Spleen (tissue), 11 donors: ENCODE measurements around the gene PIP5K1B. TPM values are rescaled to one million over a fixed set of nuclear protein-coding genes. Genes with fewer than 3 reads are reported as not detected.

Source experiments
- DNase-seq: peaks from one replicate; pipeline ENCODE4 v3.0.0-alpha.2; 2020
- H3K27ac ChIP-seq, 8 donors: fragments of 200-600 bp; sonication (generic) in 7 of 8; 1 replicate in 4 of 8; 2 replicates in 4 of 8; pipeline versions ENCODE4 v1.5.0 to v1.8.0; 2016 to 2021; ENCODE audit warnings: inconsistent platforms in 4 of 8, mild to moderate bottlenecking in 4 of 8, moderate library complexity in 1 of 8
- H3K27me3 ChIP-seq, 7 donors: fragments of 200-600 bp; sonication (generic) in 6 of 7; replicated peaks in 1 of 7; 1 replicate in 4 of 7; 2 replicates in 3 of 7; pipeline versions ENCODE4 v1.5.0 to v1.8.0; 2016 to 2021; ENCODE audit warnings: inconsistent platforms in 3 of 7, mild to moderate bottlenecking in 1 of 7
- H3K36me3 ChIP-seq, 6 donors: fragments of 200-600 bp; sonication (generic) in 5 of 6; 1 replicate in 4 of 6; 2 replicates in 2 of 6; pipeline versions ENCODE4 v1.5.0 to v1.8.0; 2016 to 2021; ENCODE audit warnings: inconsistent platforms in 2 of 6
- H3K4me1 ChIP-seq, 6 donors: fragments of 200-600 bp; sonication (generic) in 5 of 6; 1 replicate in 3 of 6; 2 replicates in 3 of 6; pipeline versions ENCODE4 v1.5.0 to v1.8.0; 2016 to 2021; ENCODE audit warnings: inconsistent platforms in 3 of 6
- H3K4me3 ChIP-seq, 8 donors: fragments of 200-600 bp; sonication (generic) in 7 of 8; 1 replicate in 4 of 8; 2 replicates in 4 of 8; pipeline versions ENCODE4 v1.5.0 to v1.8.0; 2016 to 2021; ENCODE audit warnings: inconsistent platforms in 4 of 8, mild to moderate bottlenecking in 4 of 8, moderate library complexity in 2 of 8
- H3K9me3 ChIP-seq, 8 donors: fragments of 200-600 bp; sonication (generic) in 7 of 8; 1 replicate in 4 of 8; 2 replicates in 4 of 8; pipeline versions ENCODE4 v1.5.0 to v1.8.0; 2016 to 2021; ENCODE audit warnings: inconsistent platforms in 4 of 8
- POLR2A ChIP-seq, 3 donors: fragments of 450-650 bp; IDR thresholded peaks; one replicate each; pipeline ENCODE4 v1.5.1; 2017; ENCODE audit warnings: antibody characterized with exemption in 3 of 3, mild to moderate bottlenecking in 1 of 3
- POLR2AphosphoS5 ChIP-seq, 3 donors: sonication (generic); formaldehyde crosslinking; IDR thresholded peaks; one replicate each; pipeline ENCODE4 v1.5.1; 2017; ENCODE audit warnings: antibody characterized with exemption in 3 of 3
- WGBS, 5 donors: extraction: QIAGEN DNeasy Blood & Tissue Kit in 3 of 5; methylation state at CpG; one replicate each; pipeline versions ENCODE4 v1.1.5 to v1.1.7; 2013 to 2018; 5-methylcytosine and 5-hydroxymethylcytosine counted together
- intact Hi-C: fragments of 100-400 bp; cut with DNase I; formaldehyde crosslinking; loops from one replicate; pipeline ENCODE4 v1.15.0; 2023; ENCODE audit warnings: low total_unique reads
- polyA plus RNA-seq, 3 donors: library from polyadenylated mRNA; stranded (reverse); fragments of 200-250 nt; gene quantifications; one replicate each; pipeline ENCODE4 v1.2.1, GENCODE V29; 2013
- total RNA-seq, 7 donors: library from RNA; depleted of rRNA in 3 of 7; stranded (reverse); fragments of >200 nt in 3 of 7; fragmentation: NEBNext Ultra II Directional in 4 of 7; extraction: Animal tissue kit (Norgen Biotek cat#: 25700) in 4 of 7; gene quantifications; one replicate each; pipeline versions ENCODE4 v1.1.0 to v1.2.1, GENCODE V29; 2016 to 2021
- TF ChIP-seq, protein P1 (sequence below), 11 experiments: fragments of 200-600 bp in 7 of 11; fragments of 450-650 bp in 4 of 11; sonication (generic) in 4 of 11; IDR thresholded peaks in 8 of 11; conservative IDR thresholded peaks in 3 of 11; 1 replicate in 7 of 11; 2 replicates in 4 of 11; pipeline versions ENCODE4 v1.4.0 to v1.8.0; 2016 to 2021; ENCODE audit warnings: antibody characterized with exemption in 11 of 11, inconsistent platforms in 4 of 11, mild to moderate bottlenecking in 1 of 11
- donor health status: healthy with polysubstance abuse.
- donor health status: DM: no; HTN: no; CAD: no; lungs with moderate emphysema.
- donor health status: DM: no; HTN: no; CAD: no.
- donor health status: Bipolar disorder and iron deficiency.
- donor health status: healthy.
- donor health status: DM: no; HTN: no; CAD: no.
- donor health status: DM: yes; HTN: yes; CAD: no.

PIP5K1B gene
- total and polyA plus RNA-seq, 10 donors, result 1.5 to 10.3 (median 6.8) TPM

DNA sequence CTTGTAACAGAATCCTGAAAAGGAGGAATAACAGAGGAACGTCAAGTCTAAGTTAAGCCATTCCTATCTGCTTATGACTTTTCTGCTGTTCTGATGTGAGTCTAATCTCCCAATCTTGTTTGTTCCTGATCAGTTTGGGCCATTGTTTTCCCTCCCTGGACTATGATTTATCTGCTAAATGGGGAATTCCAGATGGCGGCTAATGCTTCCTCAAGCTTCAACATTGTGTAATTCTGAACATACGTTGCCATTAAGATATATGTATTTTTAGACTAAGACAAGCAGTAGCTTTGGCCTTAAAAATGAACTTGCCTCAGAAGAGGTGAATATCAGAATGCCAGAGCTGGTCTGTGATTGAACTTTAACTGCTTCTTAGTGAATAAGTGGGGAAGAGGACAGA is 166.2 kb downstream of the PIP5K1B start:
- Histone ChIP-seq H3K27ac (peak overlapping the region in 1 of 8 donors; percentile 57), H3K4me3 (no peak overlapping the region), H3K9me3 (no peaks in the 10 kb centered on the region), H3K36me3 (no peaks in the 10 kb centered on the region), H3K27me3 (no peaks in the 10 kb centered on the region), H3K4me1 (peaks cover 0 to 5% (median 0%) of the 10 kb centered on the region in 6 donors)
- DNase-seq, result no peak
- WGBS, 5 donors, result 53 to 81% (median 64%) methylated on average over 3 of the region's 3 CpGs
- intact Hi-C loops, result no loop called here
- TF ChIP-seq POLR2AphosphoS5 (IDR thresholded peaks at IDR 0.05), result no peak
- TF ChIP-seq, protein P1, sequence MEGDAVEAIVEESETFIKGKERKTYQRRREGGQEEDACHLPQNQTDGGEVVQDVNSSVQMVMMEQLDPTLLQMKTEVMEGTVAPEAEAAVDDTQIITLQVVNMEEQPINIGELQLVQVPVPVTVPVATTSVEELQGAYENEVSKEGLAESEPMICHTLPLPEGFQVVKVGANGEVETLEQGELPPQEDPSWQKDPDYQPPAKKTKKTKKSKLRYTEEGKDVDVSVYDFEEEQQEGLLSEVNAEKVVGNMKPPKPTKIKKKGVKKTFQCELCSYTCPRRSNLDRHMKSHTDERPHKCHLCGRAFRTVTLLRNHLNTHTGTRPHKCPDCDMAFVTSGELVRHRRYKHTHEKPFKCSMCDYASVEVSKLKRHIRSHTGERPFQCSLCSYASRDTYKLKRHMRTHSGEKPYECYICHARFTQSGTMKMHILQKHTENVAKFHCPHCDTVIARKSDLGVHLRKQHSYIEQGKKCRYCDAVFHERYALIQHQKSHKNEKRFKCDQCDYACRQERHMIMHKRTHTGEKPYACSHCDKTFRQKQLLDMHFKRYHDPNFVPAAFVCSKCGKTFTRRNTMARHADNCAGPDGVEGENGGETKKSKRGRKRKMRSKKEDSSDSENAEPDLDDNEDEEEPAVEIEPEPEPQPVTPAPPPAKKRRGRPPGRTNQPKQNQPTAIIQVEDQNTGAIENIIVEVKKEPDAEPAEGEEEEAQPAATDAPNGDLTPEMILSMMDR (IDR thresholded peaks at IDR 0.05 in 8 of 11, conservative IDR thresholded peaks at IDR 0.05 in 3 of 11), result no peak
- no peak for TF ChIP-seq POLR2A (IDR thresholded peaks at IDR 0.05)

- Histone ChIP-seq H3K27ac (peak overlapping the region in 6 of 8 donors; percentile 8 to 57 (median 36)), H3K27me3 (no peaks in the 10 kb centered on the region), H3K36me3 (no peaks in the 10 kb centered on the region), H3K4me3 (no peak overlapping the region), H3K4me1 (peaks cover 0 to 5% (median 0%) of the 10 kb centered on the region in 6 donors), H3K9me3 (no peaks in the 10 kb centered on the region)
- intact Hi-C loops, result no loop called here
- peak; percentile 82 for DNase-seq
- TF ChIP-seq POLR2A (IDR thresholded peaks at IDR 0.05) (no peak), POLR2AphosphoS5 (IDR thresholded peaks at IDR 0.05) (peak in 2 of 3 donors; percentile 46 to 50)
- TF ChIP-seq, protein P1 (IDR thresholded peaks at IDR 0.05 in 8 of 11, conservative IDR thresholded peaks at IDR 0.05 in 3 of 11), result no peak
- WGBS, 5 donors, result 51 to 74% (median 73%) methylated on average over 8 of the region's 8 CpGs
Measured at GRCh38 chr9:68872026-68872501, 167.0 kb downstream of the PIP5K1B start.

GRCh38 chr9:68873179-68873578 is 168.1 kb downstream of the PIP5K1B start:
- Histone ChIP-seq H3K9me3 (no peaks in the 10 kb centered on the region), H3K4me1 (peaks cover 0 to 5% (median 0%) of the 10 kb centered on the region in 6 donors), H3K4me3 (no peak overlapping the region), H3K27me3 (no peaks in the 10 kb centered on the region), H3K36me3 (no peaks in the 10 kb centered on the region), H3K27ac (no peak overlapping the region)
- DNase-seq, result no peak
- WGBS, 5 donors, result 91 to 97% (median 95%) methylated on average over 6 of the region's 6 CpGs
- TF ChIP-seq POLR2AphosphoS5 (IDR thresholded peaks at IDR 0.05), result no peak
- no peak for TF ChIP-seq POLR2A (IDR thresholded peaks at IDR 0.05)
- TF ChIP-seq, protein P1 (IDR thresholded peaks at IDR 0.05 in 8 of 11, conservative IDR thresholded peaks at IDR 0.05 in 3 of 11), result no peak
- intact Hi-C loops, result no loop called here

GRCh38 chr9:68876273-68876672 is 171.2 kb downstream of the PIP5K1B start:
- DNase-seq, result no peak
- TF ChIP-seq POLR2A (IDR thresholded peaks at IDR 0.05), result no peak
- no peak for TF ChIP-seq POLR2AphosphoS5 (IDR thresholded peaks at IDR 0.05)
- TF ChIP-seq, protein P1 (IDR thresholded peaks at IDR 0.05 in 8 of 11, conservative IDR thresholded peaks at IDR 0.05 in 3 of 11), result no peak
- H3K4me1 ChIP-seq, result peaks cover 0 to 5% (median 0%) of the 10 kb centered on the region in 6 donors
- WGBS, 5 donors, result 88 to 92% (median 91%) methylated on average over 5 of the region's 5 CpGs
- no peaks in the 10 kb centered on the region for H3K9me3 ChIP-seq
- no peak overlapping the region for H3K4me3 ChIP-seq
- intact Hi-C loops, result no loop called here
- no peaks in the 10 kb centered on the region for H3K27me3 ChIP-seq
- H3K36me3 ChIP-seq, result no peaks in the 10 kb centered on the region
- H3K27ac ChIP-seq, result no peak overlapping the region
